ENCODE measurements around the gene LHFPL2. TPM values are rescaled to one million over a fixed set of nuclear protein-coding genes. Genes with fewer than 3 reads are reported as not detected.

LHFPL2 gene
- total and polyA plus RNA-seq, 9 of the 15 experiments (the other 6 are each of a cell fraction or from before 2014, with no cell fraction given): 1.0 to 6.6 (median 4.6) TPM

DNA sequence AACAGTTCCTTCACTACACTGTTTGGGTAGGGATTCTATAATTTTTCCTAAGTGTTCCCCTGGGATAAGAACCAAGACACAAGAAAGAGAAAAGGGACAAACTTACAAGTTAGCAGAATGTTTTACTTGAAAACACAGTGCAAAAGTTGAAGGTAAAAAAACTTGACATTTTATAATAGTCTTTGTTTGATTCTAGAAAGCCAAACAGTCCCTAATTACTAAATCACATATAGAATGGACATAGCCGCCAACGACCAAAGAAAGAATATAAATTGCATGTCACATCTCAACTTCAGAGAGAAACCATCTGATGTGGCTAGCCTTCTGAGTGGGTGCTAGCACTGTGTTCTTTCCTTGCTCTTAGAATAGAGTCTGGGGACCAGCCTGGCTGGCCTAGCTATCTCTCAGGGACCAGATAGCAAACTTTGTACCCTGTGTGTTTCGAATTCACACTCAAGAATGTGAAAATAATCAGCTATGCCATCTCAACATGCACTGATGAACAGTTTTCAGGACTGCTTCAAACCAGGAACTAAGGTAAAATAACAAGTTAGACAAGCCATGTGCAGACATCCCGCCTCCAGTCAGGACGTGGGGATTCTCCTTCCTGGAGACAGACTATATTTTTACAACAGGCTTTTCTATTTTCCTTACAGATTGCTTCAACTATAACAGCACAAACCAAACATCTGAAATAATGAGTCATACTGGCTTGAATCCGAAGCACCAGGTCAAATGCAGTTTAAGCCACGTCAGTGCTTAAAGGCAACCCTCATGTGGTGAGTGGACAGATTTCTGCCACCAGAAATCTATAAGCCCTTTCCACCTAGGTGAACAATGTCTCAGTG is 53.7 kb downstream of the LHFPL2 start (continued):
- no peak for TF ChIP-seq PHF8 (IDR thresholded peaks at IDR 0.05; ENCODE audit: borderline replicate concordance, low read length)
- peak; percentile 53; the same call in 1 of the 2 replicates for TF ChIP-seq DPF2 (IDR thresholded peaks at IDR 0.05)
- TF ChIP-seq ZNF444 (CRISPR knock-in tag; IDR thresholded peaks at IDR 0.05): no peak
- TF ChIP-seq NR2C2 (CRISPR knock-in tag; IDR thresholded peaks at IDR 0.05): no peak
- peak; percentile 71 for TF ChIP-seq NR2C2 (tag; IDR thresholded peaks at IDR 0.05)
- no peak for TF ChIP-seq MYNN (IDR thresholded peaks at IDR 0.05)
- TF ChIP-seq MYNN (CRISPR knock-in tag; IDR thresholded peaks at IDR 0.05): no peak
- TF ChIP-seq, protein P1, sequence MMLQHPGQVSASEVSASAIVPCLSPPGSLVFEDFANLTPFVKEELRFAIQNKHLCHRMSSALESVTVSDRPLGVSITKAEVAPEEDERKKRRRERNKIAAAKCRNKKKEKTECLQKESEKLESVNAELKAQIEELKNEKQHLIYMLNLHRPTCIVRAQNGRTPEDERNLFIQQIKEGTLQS (IDR thresholded peaks at IDR 0.05): peak; percentile 86
- TF ChIP-seq, protein P1 (CRISPR knock-in tag; conservative IDR thresholded peaks at IDR 0.05): no peak
- TF ChIP-seq TOE1 (IDR thresholded peaks at IDR 0.05; ENCODE audit: borderline replicate concordance): no peak
- TF ChIP-seq TOE1 (CRISPR knock-in tag; IDR thresholded peaks at IDR 0.05; ENCODE audit: borderline replicate concordance, low read depth): no peak
- no peak for TF ChIP-seq NCOA4 (IDR thresholded peaks at IDR 0.05; ENCODE audit: partially characterized antibody)
- TF ChIP-seq, protein P2, sequence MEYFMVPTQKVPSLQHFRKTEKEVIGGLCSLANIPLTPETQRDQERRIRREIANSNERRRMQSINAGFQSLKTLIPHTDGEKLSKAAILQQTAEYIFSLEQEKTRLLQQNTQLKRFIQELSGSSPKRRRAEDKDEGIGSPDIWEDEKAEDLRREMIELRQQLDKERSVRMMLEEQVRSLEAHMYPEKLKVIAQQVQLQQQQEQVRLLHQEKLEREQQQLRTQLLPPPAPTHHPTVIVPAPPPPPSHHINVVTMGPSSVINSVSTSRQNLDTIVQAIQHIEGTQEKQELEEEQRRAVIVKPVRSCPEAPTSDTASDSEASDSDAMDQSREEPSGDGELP (CRISPR knock-in tag; IDR thresholded peaks at IDR 0.05; ENCODE audit: borderline replicate concordance): no peak
- TF ChIP-seq ZNF589 (CRISPR knock-in tag; IDR thresholded peaks at IDR 0.05; ENCODE audit: low read depth): peak; percentile 90
- TF ChIP-seq, protein P3, sequence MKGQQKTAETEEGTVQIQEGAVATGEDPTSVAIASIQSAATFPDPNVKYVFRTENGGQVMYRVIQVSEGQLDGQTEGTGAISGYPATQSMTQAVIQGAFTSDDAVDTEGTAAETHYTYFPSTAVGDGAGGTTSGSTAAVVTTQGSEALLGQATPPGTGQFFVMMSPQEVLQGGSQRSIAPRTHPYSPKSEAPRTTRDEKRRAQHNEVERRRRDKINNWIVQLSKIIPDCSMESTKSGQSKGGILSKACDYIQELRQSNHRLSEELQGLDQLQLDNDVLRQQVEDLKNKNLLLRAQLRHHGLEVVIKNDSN (CRISPR knock-in tag; IDR thresholded peaks at IDR 0.05): no peak
- peak; percentile 62 for TF ChIP-seq ZNF316 (IDR thresholded peaks at IDR 0.05)
- no peak for TF ChIP-seq PURB (CRISPR knock-in tag; IDR thresholded peaks at IDR 0.05; ENCODE audit: low read depth)
- TF ChIP-seq ZNF311 (CRISPR knock-in tag; IDR thresholded peaks at IDR 0.05): no peak
- no peak for TF ChIP-seq HOXB6 (CRISPR knock-in tag; IDR thresholded peaks at IDR 0.05; ENCODE audit: borderline replicate concordance)
- no peak for TF ChIP-seq RBM14 (IDR thresholded peaks at IDR 0.05; ENCODE audit: borderline replicate concordance, insufficient read depth, low read depth, low read length)
- TF ChIP-seq RUNX1 (IDR thresholded peaks at IDR 0.05; ENCODE audit: low read depth): no peak
- TF ChIP-seq, protein P4, sequence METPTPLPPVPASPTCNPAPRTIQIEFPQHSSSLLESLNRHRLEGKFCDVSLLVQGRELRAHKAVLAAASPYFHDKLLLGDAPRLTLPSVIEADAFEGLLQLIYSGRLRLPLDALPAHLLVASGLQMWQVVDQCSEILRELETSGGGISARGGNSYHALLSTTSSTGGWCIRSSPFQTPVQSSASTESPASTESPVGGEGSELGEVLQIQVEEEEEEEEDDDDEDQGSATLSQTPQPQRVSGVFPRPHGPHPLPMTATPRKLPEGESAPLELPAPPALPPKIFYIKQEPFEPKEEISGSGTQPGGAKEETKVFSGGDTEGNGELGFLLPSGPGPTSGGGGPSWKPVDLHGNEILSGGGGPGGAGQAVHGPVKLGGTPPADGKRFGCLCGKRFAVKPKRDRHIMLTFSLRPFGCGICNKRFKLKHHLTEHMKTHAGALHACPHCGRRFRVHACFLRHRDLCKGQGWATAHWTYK (CRISPR knock-in tag; IDR thresholded peaks at IDR 0.05): no peak

Measured in K562 (cell line).